Cardiac fibroblast (primary cell): ENCODE results near the gene KLHL29.

Experiments used
- DNase-seq, 2 donors: peaks; one replicate each; pipeline versions ENCODE4 v3.0.0 to v3.0.0-alpha.2; 2010; ENCODE audit warnings: low read depth in 2 of 2
- H3K4me3 ChIP-seq, 2 donors: replicated peaks in 1 of 2; 1 replicate in 1 of 2; 2 replicates in 1 of 2; pipeline ENCODE4 v1.5.1; 2011; ENCODE audit warnings: low read depth in 2 of 2, low read length in 2 of 2, mild to moderate bottlenecking in 2 of 2, moderate library complexity in 1 of 2
- CTCF ChIP-seq: IDR thresholded peaks from one replicate; pipeline ENCODE4 v1.5.1; 2011; ENCODE audit warnings: low read depth, mild to moderate bottlenecking, low read length, inconsistent platforms

KLHL29 gene

GRCh38 chr2:23698721-23699579 lies 314.0 kb downstream of the KLHL29 start:
- no peak for TF ChIP-seq CTCF
- no peak overlapping the region for H3K4me3 ChIP-seq
- peak; percentile 45 to 54 for DNase-seq

GRCh38 chr2:23699580-23699925 lies 314.6 kb downstream of the KLHL29 start:
- DNase-seq = no peak
- no peak for TF ChIP-seq CTCF
- H3K4me3 ChIP-seq = no peak overlapping the region

GRCh38 chr2:23700627-23701026 lies 315.6 kb downstream of the KLHL29 start:
- no peak for TF ChIP-seq CTCF
- DNase-seq = no peak

GRCh38 chr2:23703037-23703582 lies 318.1 kb downstream of the KLHL29 start:
- TF ChIP-seq CTCF = no peak
- no peak overlapping the region for H3K4me3 ChIP-seq
- no peak for DNase-seq

More at GRCh38 chr2:23700627-23701026, 315.6 kb downstream of the KLHL29 start:
- H3K4me3 ChIP-seq = no peak overlapping the region

- no peak for TF ChIP-seq CTCF
- DNase-seq = no peak
- no peak overlapping the region for H3K4me3 ChIP-seq
Measured at GRCh38 chr2:23703583-23704385, 318.8 kb downstream of the KLHL29 start.

- no peak for DNase-seq
- no peak overlapping the region for H3K4me3 ChIP-seq
- no peak for TF ChIP-seq CTCF
Measured at GRCh38 chr2:23705771-23706612, 321.0 kb downstream of the KLHL29 start.
